CD14-positive monocyte (primary cell): ENCODE data around the gene HNRNPAB. TPM values are rescaled to one million over a fixed set of nuclear protein-coding genes. Genes with fewer than 3 reads are reported as not detected.

Experiments used
- DNase-seq, 3 donors: peaks; one replicate each; pipeline ENCODE4 v3.0.0-alpha.2; 2011 to 2022
- H2AFZ ChIP-seq: 2 replicates; pipeline ENCODE4 v1.6.0; 2012; ENCODE audit warnings: mild to moderate bottlenecking, low read depth, low read length, inconsistent platforms; ENCODE audit not compliant: insufficient read depth, poor library complexity, severe bottlenecking
- H3K27ac ChIP-seq, 2 donors: 1 replicate in 1 of 2; 2 replicates in 1 of 2; pipeline ENCODE4 v1.5.1; 2012 to 2013; ENCODE audit warnings: low read length in 2 of 2, control low read depth in 1 of 2, inconsistent platforms in 1 of 2, low read depth in 1 of 2, mild to moderate bottlenecking in 1 of 2
- H3K27me3 ChIP-seq, 2 donors: one replicate each; pipeline versions ENCODE4 v1.6.0 to v1.6.1; 2011 to 2013; ENCODE audit warnings: low read length in 2 of 2; ENCODE audit not compliant: control insufficient read depth in 2 of 2, insufficient read depth in 2 of 2
- H3K36me3 ChIP-seq, 2 donors: replicated peaks in 1 of 2; 1 replicate in 1 of 2; 2 replicates in 1 of 2; pipeline versions ENCODE4 v1.5.1 to v1.6.1; 2012 to 2013; ENCODE audit warnings: low read length in 2 of 2, control low read depth in 1 of 2, inconsistent platforms in 1 of 2, mild to moderate bottlenecking in 1 of 2; ENCODE audit not compliant: insufficient read depth in 2 of 2, control insufficient read depth in 1 of 2
- H3K4me1 ChIP-seq, 2 donors: 1 replicate in 1 of 2; 2 replicates in 1 of 2; pipeline versions ENCODE4 v1.5.1 to v1.6.1; 2012 to 2013; ENCODE audit warnings: low read length in 2 of 2, control low read depth in 1 of 2, inconsistent platforms in 1 of 2, mild to moderate bottlenecking in 1 of 2, moderate library complexity in 1 of 2; ENCODE audit not compliant: insufficient read depth in 2 of 2, control insufficient read depth in 1 of 2
- H3K4me2 ChIP-seq: replicated peaks from 2 replicates; pipeline ENCODE3; 2012; ENCODE audit warnings: low read length, moderate library complexity, mild to moderate bottlenecking; ENCODE audit not compliant: poor library complexity, severe bottlenecking; ENCODE audit errors: extremely low read depth
- H3K4me3 ChIP-seq, 3 experiments: fragments of 200-600 bp in 1 of 3; sonication (generic) in 1 of 3; replicated peaks in 1 of 3; 1 replicate in 2 of 3; 2 replicates in 1 of 3; pipeline ENCODE4 v1.5.1; 2011 to 2013; ENCODE audit warnings: low read length in 3 of 3, mild to moderate bottlenecking in 3 of 3, control low read depth in 2 of 3, low read depth in 2 of 3, inconsistent platforms in 1 of 3, moderate library complexity in 1 of 3
- H3K79me2 ChIP-seq: 2 replicates; pipeline ENCODE4 v1.6.0; 2012; ENCODE audit warnings: mild to moderate bottlenecking, control low read depth, inconsistent platforms, low read length, moderate library complexity; ENCODE audit not compliant: insufficient read depth
- H3K9ac ChIP-seq: 2 replicates; pipeline ENCODE4 v1.6.0; 2017; ENCODE audit warnings: low read length, mild to moderate bottlenecking; ENCODE audit not compliant: insufficient read depth, poor library complexity, severe bottlenecking
- H3K9me3 ChIP-seq, 2 donors: replicated peaks in 1 of 2; 1 replicate in 1 of 2; 2 replicates in 1 of 2; pipeline versions ENCODE4 v1.5.1 to v1.6.1; 2012 to 2013; ENCODE audit warnings: low read length in 2 of 2, control low read depth in 1 of 2; ENCODE audit not compliant: control insufficient read depth in 1 of 2, insufficient read depth in 1 of 2
- H4K20me1 ChIP-seq: 2 replicates; pipeline ENCODE4 v1.6.0; 2012; ENCODE audit warnings: mild to moderate bottlenecking, low read length, control low read depth, moderate library complexity; ENCODE audit not compliant: insufficient read depth
- H3K27ac Mint-ChIP-seq, 7 donors: one replicate each; pipeline ENCODE4 v1.8.0; 2020; ENCODE audit warnings: mild to moderate bottlenecking in 7 of 7, mixed read lengths in 7 of 7, moderate library complexity in 6 of 7, inconsistent platforms in 2 of 7
- H3K27me3 Mint-ChIP-seq, 3 donors: one replicate each; pipeline ENCODE4 v1.8.0; 2021 to 2022; ENCODE audit warnings: low read depth in 3 of 3, mild to moderate bottlenecking in 3 of 3, mixed read lengths in 3 of 3, moderate library complexity in 3 of 3, inconsistent platforms in 1 of 3
- H3K36me3 Mint-ChIP-seq, 2 donors: one replicate each; pipeline ENCODE4 v1.8.0; 2020; ENCODE audit warnings: mixed read lengths in 2 of 2, inconsistent platforms in 1 of 2, mild to moderate bottlenecking in 1 of 2
- H3K4me1 Mint-ChIP-seq: one replicate; pipeline ENCODE4 v1.8.0; 2020; ENCODE audit warnings: mild to moderate bottlenecking, mixed read lengths
- H3K4me3 Mint-ChIP-seq, 2 donors: one replicate each; pipeline ENCODE4 v1.8.0; 2020; ENCODE audit warnings: mild to moderate bottlenecking in 2 of 2, mixed read lengths in 2 of 2, moderate library complexity in 1 of 2
- H3K9me3 Mint-ChIP-seq, 7 donors: one replicate each; pipeline ENCODE4 v1.8.0; 2020 to 2022; ENCODE audit warnings: mixed read lengths in 7 of 7, mild to moderate bottlenecking in 6 of 7, moderate library complexity in 6 of 7, inconsistent platforms in 2 of 7
- CTCF ChIP-seq: fragments of 200-600 bp; IDR thresholded peaks from one replicate; pipeline ENCODE4 v1.8.0; 2022; ENCODE audit warnings: antibody characterized with exemption, mild to moderate bottlenecking
- WGBS: methylation state at CpG from one replicate; pipeline ENCODE4 v1.1.5; 2013; ENCODE audit warnings: missing lambda C conversion rate; ENCODE audit not compliant: insufficient coverage; 5-methylcytosine and 5-hydroxymethylcytosine counted together
- intact Hi-C, 2 donors: fragments of 100-400 bp; cut with micrococcal nuclease; formaldehyde crosslinking; loops; one replicate each; pipeline versions ENCODE4 v1.15.0 to v1.15.1; 2023
- polyA plus RNA-seq, 3 donors: library from polyadenylated mRNA; depleted of rRNA in 1 of 3; unstranded in 2 of 3; stranded (reverse) in 1 of 3; fragments of 300-500 nt in 2 of 3; fragments of >200 nt in 1 of 3; fragmentation: Illumina TruSeq in 2 of 3; gene quantifications; 1 replicate in 2 of 3; 2 replicates in 1 of 3; pipeline ENCODE4 v1.2.3, GENCODE V29; 2012 to 2021

HNRNPAB gene
- polyA plus RNA-seq, 3 donors = 44.8 to 59.4 (median 54.2) TPM

DNA sequence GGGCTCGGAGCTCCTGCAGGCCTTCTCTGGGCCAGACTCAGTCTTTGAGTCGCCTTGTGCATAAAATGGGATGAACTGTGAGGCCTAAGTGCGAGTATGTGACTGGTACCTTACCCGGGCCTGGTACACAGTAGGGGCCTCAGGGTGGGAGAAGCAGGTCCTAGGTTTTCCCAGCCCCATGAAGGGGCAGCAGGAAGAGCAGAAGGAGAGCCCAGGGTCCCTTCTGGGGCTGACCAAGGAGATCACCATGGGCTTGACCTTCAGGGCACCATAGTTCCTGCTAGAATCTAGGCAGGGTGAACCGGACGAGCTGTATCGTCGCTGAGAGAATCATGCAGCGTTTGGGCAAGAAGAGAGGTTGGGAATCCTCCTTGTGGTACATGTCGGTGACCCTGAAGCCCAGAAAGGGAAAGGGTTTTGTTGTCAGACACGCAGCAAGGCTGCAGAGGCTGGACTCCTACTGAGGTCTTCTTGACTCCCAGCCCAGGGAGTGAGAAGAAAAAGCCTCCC is 28.6 kb downstream of the HNRNPAB start:
- H3K27me3 ChIP-seq = no peaks in the 10 kb centered on the region
- H3K36me3 ChIP-seq = peaks cover 22 to 33% of the 10 kb centered on the region in 2 donors
- peak overlapping the region; percentile 93 for H3K9ac ChIP-seq
- peaks cover 0 to 2% (median 0%) of the 10 kb centered on the region in 7 donors for H3K9me3 Mint-ChIP-seq
- H3K27me3 Mint-ChIP-seq = no peaks in the 10 kb centered on the region
- peaks cover 40% of the 10 kb centered on the region for H4K20me1 ChIP-seq
- H3K27ac Mint-ChIP-seq = peak overlapping the region; percentile 74 to 90 (median 86)
- no peaks in the 10 kb centered on the region for H3K9me3 ChIP-seq
- peak overlapping the region; percentile 69 to 73 for H3K4me3 Mint-ChIP-seq
- peak overlapping the region; percentile 73 to 90 for H3K27ac ChIP-seq
- H3K4me2 ChIP-seq = peak overlapping the region; percentile 92
- WGBS = 65% methylated on average over 10 of the region's 11 CpGs
- H3K4me1 Mint-ChIP-seq = peaks cover 65% of the 10 kb centered on the region
- no peak for DNase-seq
- H3K4me3 ChIP-seq = peak overlapping the region; percentile 73 to 88 (median 74)
- H3K36me3 Mint-ChIP-seq = peaks cover 31 to 35% of the 10 kb centered on the region in 2 donors
- TF ChIP-seq CTCF = no peak
- H2AFZ ChIP-seq = peak overlapping the region; percentile 94
- peaks cover 31% of the 10 kb centered on the region for H3K79me2 ChIP-seq
- H3K4me1 ChIP-seq = peaks cover 52 to 72% of the 10 kb centered on the region in 2 donors
- intact Hi-C loops = no loop called here

- H3K4me2 ChIP-seq = no peak overlapping the region
- WGBS = 50% methylated on average over 2 of the region's 7 CpGs
- peaks cover 75% of the 10 kb centered on the region for H3K4me1 Mint-ChIP-seq
Observed at GRCh38 chr5:178234121-178234749, 29.9 kb downstream of the HNRNPAB start.

More at GRCh38 chr5:178234121-178234749, 29.9 kb downstream of the HNRNPAB start:
- Histone ChIP-seq H3K4me1 (peaks cover 65 to 84% of the 10 kb centered on the region in 2 donors), H2AFZ (peak overlapping the region; percentile 67), H3K36me3 (peaks cover 11 to 21% of the 10 kb centered on the region in 2 donors), H3K9me3 (no peaks in the 10 kb centered on the region), H3K4me3 (no peak overlapping the region), H3K27me3 (no peaks in the 10 kb centered on the region), H3K79me2 (peaks cover 30% of the 10 kb centered on the region), H3K27ac (peak overlapping the region in 1 of 2 donors; percentile 28), H3K9ac (no peak overlapping the region), H4K20me1 (peaks cover 28% of the 10 kb centered on the region)
- no peak overlapping the region for H3K4me3 Mint-ChIP-seq
- no peak for TF ChIP-seq CTCF
- DNase-seq = no peak
- H3K36me3 Mint-ChIP-seq = peaks cover 19 to 22% of the 10 kb centered on the region in 2 donors
- H3K27me3 Mint-ChIP-seq = peaks cover 0 to 2% (median 0%) of the 10 kb centered on the region in 3 donors
- peak overlapping the region in 4 of 7 donors; percentile 25 to 83 (median 40) for H3K27ac Mint-ChIP-seq
- intact Hi-C loops = no loop called here
- peaks cover 0 to 2% (median 0%) of the 10 kb centered on the region in 7 donors for H3K9me3 Mint-ChIP-seq
